ENCODE results near the gene LEMD1. TPM values are rescaled to one million over a fixed set of nuclear protein-coding genes. Genes with fewer than 3 reads are reported as not detected.
A peak's percentile ranks its signal among the peaks of the same experiment; 100 is the strongest.

LEMD1 gene
- polyA plus RNA-seq, 5 donors, result 1.8 to 4.5 (median 3.8) TPM

DNA sequence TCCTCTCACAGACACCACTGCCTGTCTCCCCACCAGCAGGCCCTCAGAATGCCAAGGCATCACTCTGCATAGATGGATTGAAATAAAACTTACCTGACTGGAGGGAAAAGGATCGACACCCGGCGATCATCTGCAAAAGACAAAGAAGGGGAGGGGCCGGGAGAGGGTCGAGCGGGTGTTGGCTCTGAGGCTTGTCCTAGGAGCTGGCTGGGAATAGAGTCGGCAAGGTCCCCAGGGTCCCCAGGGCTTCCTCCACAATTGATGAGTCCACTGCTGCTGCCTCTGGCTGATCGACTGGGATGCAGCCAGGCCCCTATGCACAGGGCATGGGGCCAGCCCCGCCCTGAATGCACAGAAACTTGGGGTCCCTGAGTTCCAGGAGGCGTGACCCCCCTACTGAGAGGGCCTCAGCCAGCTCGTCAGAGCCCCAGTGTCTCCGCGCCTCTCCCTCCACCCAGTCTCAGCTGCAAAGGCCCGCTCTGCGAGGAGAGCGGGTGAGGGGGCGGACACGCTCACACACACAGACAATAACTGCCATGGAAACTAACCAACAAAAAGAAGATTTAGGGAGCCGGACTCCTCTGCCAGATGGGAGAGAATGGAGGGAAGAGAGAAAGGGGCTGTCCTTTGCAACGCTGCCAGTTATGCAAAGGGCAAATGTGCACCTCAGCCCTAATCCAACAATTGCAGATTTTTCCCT, 65.3 kb downstream of the LEMD1 start, which contains the start of gene KLHDC8A:
Gene KLHDC8A (minus strand): TSS at position 483 of the 700 bp plus-strand sequence. CDS start 13,318 bp downstream, outside the sequence.
- peak; percentile 63 to 67 for DNase-seq

DNA sequence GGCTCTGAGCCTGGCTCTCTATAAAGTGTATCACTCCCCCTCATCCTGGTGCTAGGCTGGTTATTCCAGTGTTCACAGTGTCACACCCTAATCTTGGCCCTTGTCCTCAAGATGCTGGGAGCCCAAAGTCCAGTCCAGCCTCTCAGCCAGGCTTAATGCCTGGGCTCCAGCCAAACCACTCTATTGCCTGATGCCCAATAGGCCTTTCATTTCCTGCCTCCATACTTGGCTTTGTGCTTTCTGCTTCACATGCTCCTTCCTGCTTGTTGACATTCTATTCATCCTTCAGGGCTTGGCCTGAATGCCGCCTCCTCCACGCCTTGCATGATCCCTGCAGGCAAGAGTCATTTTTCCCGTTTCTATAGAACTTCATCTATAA, 66.8 kb downstream of the LEMD1 start:
- no peak for DNase-seq

GRCh38 chr1:205354259-205355074, 67.4 kb downstream of the LEMD1 start:
- no peak for DNase-seq

DNA sequence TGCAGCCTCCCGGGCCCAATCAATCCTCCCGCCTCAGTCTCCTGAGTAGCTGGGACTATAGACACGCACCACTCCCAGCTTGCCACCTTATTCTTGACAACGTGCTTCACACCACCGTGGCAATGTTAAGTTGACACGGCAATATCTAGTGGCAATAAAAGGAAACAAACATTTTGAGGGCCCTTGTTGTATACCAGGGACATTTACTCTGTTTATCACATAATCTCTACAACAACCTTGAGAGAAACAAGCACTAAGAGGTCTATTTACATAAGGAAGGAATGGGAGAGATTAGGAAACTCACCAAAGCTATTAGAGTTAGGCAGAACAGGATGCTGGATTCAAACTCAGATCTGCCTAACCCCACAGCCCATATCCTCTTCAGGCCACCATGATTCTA, 68.2 kb downstream of the LEMD1 start:
- no peak for DNase-seq

DNA sequence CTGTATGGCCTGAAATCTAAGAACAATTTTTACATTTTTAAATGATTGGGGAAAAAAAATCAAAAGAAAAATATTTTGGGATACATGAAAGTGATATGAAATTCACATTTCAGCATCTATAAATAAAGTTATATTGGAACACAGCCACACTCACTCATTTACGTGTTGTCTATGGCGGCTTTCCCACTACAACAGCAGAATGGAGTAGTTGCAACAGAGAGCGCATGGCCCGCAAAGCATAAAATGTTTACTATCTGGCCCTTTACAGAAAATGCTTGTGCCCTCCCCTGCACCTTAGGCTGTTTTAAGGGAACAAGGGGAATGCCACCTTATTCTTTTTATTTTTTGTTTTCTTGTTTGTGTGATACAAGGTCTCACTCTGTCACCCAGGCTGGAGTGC, 68.7 kb downstream of the LEMD1 start:
- DNase-seq, result no peak

DNA sequence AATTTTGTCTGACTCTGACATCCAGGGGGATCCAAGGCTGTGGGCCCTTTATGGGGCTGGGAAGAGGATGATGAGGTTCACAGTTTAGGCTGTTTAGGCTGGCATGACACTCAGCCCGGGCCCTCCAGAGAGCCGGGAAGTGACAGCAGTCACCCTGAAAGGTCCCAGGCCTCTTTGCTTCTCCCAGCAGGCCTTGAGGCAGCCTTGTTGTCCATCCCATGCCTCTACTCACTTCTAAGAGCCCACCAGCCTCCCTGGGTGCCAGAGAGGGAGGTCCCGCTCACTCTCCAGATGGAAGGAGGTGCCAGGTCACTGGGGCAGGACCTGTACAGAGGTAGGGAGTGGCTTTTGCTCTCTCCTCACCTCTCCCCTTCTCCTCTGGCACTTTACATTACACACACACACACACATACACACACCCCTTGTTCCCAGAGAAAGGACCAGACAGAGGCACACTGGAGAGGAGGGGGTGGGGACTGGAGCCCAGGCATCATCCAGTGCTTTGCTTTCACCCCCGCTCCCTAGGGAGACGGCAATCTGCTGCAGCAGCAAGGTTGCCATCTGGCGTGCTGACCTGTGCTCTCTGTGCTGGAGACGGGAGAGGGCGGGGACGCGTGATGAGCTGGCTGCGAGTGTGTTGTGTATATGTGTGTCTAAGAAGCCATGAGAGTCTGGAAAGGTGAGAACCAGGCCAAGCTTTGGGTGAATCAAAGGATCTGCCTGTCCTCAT, 69.7 kb downstream of the LEMD1 start:
- DNase-seq, result no peak

DNA sequence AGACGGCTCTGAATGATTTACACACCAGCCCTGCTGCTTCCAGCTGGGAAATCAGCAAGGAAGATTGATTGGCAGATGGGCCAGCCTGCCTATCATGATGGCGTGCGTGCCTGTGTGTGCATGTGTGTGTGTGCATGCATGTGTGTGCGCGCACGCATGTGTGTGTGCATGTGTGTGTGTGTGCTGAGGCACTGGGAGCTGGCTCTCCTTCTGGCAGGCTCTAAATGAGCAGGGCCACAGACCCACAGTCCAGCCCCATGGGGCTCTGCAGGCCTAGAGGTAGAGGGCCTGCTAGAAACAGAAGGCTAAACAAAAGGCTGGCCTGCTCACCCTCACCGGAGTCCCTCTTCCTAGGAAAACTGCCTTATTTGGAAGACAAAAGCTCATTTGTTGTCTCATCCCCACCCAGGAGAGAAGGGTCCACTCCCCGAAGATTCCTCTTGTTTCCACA, 71.1 kb downstream of the LEMD1 start:
- DNase-seq, result no peak

DNA sequence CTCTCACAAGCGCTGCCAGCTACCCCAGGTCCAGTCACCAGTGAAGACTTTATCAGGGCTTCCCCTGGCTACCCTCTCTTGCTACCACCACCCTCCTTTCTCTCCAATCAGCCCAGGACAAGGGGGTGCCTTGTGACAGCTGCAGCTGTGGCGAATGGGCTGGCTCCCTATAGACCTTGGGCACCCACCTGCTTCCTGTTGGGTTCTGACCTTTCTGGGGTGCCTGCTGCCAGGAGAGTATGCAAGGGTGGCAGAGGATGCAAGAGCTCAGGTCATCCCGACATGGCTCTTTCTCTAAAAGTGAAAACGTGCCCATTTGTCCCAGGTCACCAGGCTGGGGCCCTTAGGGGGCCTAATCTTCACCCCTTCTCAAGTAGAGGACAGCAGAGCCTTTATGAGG, 71.7 kb downstream of the LEMD1 start:
- no peak for DNase-seq

- DNase-seq, result no peak
Observed at GRCh38 chr1:205348554-205349487, 73.0 kb downstream of the LEMD1 start.

DNA sequence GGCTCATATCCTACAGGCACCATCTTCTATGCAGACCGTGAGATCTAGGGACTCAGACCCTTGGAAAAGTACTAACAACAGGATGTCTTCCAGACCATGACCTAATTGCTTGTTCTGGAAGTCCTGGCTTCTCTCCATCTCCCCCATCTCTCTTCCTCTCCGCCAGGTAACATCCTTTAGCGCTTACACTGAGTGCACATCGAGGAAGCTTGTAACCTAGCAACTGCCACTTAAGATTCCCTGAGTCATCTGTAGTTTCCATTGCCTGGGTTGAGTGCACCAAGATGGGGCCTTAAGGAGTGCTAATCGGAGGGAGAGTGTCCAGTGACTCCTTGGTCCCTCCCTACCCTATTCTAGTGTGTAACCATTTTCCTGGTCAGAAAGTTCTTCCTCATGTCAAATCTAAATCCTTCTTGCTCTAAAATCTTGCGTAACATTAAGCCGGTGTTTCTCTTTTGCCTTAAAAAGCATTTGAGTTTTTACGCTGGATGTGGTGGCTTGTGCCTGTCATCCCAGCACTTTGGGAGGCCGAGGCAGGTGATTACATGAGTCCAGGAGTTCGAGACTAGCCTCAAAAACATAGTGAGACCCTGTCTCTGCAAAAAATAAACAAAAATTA, 74.8 kb downstream of the LEMD1 start:
- DNase-seq, result no peak

DNA sequence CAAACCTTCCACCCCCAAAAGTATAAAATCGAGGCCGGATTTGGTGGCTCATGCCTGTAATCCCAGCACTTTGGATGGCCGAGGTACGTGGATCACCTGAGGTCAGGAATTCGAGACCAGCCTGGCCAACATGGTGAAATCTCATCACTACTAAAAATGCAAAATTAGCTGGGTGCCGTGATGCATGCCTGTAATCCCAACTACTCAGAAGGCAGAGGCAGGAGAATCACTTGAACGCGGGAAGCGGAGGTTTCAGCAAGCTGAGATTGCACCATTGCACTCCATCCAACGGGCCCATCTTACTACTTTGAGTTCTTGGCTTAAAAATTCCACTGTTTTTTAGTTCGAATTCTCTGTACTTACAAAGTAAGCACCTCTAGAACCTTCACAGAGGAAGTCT, 76.1 kb downstream of the LEMD1 start:
- DNase-seq, result no peak

DNA sequence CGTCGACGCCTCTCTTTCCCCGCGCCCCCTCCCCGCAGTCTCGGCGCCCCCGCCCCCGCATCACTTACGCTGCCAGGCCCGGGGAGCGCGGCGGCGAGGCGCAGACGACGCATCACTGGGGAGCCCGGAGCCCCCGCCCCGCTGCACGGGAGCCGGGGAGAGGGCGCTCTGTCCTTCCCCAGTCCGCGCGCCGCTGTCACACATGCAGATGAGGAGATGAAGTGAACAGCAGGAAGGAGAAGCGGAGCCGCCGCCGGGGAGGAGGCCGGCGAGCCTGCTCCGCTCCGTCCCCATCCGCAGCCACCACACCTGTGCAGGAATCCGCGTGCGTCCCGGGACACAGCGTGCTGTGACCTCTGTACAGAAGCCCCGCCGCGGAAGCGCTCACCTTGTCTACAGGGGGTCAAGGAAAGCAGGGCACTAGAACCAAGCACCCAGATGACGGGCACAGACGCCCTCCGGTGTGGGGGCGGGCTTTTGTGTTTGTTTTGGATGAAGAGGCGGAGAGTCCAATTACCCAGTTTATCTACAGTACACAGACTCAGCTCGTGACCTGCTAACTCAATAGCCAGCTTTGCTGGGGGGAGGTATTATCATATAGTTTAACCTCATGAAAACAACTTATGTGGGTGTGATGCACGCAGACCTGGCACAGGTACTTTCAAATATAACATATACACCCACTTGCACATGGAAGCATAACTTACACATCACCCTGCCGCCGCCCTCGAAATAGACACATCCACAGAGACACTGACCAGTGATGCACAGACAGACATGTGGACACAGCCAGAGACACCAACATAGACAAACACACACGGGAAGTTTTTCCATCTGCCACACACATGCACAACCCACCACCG, 77.6 kb downstream of the LEMD1 start:
- DNase-seq, result no peak

DNA sequence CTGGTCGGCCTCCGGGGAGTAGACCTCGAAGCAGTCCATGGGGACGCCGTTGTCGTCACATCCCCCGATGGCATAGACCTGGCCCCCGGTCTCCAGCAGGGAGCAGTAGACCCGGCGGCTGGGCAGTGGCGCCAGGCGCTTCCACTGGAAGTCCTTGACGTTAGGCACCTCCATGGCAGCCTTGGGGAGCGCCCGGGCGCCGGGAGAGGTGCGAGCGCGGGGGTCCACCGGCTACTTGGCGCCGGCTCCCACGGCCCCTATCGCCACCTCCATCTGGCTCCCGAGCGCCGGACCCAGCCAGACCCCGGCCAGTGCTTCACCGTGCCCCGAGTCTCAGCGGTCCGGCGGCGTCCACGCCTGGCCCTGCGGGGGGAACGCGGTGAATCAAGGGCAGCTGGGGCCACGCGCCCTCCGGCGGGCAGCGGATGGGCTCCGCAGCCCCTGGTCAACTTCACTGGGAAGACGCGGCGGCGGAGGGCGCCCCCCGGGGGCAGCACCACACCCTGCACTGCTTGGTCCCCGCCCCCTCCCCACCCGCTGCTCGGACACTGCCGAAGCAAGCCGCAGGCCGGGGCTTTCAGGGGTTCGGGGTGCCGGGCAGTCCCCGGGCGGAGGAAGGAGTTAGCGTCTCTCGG, 78.3 kb downstream of the LEMD1 start:
- no peak for DNase-seq

DNA sequence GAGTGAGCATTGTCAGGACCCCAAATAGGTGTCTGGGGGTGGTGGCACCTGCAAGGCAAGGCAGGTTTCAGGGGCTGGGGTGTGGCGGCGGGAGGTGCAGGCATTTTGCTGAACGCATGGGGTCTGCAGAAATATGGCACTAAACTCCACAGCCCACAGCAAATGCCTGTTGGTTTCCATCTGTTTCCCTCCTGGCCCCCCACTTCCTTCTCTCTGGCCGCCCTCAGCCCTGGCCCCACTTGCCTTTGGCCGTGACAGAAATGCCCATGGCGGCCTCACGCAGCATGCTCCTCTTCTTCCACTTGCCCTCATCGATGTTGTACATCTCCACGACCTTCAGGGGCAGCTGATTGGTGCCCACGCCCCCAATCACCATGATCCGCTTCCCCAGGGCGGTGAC, 78.9 kb downstream of the LEMD1 start:
- no peak for DNase-seq

- DNase-seq, result no peak
Observed at GRCh38 chr1:205340676-205341075, 81.2 kb downstream of the LEMD1 start.

DNA sequence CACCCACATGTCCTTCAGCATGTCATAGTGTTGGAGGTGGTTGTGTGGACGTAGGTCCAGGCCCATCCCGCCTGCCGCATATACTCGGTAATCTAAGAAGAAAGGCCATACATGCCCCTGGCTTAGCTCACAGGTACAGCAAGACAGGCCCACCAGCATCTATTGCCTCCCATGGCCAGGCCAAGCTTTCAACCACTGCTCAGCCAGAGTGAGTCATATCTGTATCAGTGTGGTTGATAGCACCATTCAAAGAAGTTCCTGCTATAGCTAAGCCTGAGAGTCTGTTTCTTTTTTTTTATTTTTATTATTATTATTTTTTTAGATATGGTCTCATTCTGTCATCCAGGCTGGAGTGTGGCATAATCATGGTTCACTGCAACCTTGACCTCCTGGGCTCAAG, 82.1 kb downstream of the LEMD1 start:
- no peak for DNase-seq

DNA sequence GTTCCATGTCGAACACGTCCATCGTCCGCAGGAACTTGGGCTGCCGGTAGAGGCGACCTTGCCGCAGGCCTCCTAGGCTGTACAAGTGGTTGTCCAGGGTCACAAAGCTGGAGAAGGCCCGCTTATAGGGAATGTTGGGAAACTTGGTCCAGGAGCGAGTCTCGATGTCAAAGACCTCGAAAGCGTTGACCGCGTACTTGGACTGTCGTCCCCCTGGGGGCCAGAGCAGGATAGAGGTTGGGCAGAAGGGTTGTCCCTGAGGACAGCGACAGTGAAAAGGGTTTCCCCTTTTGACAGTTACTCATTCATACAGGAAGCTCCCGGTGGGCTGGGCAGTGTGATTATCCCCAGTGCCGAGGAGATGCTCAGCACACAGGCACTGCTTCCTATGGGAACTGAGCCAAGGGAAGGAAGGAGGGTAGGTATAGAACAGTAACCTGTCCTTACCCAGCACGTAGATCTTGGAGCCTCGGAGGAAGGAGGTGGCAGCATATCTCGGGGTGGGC, 82.6 kb downstream of the LEMD1 start:
- DNase-seq, result no peak

DNA sequence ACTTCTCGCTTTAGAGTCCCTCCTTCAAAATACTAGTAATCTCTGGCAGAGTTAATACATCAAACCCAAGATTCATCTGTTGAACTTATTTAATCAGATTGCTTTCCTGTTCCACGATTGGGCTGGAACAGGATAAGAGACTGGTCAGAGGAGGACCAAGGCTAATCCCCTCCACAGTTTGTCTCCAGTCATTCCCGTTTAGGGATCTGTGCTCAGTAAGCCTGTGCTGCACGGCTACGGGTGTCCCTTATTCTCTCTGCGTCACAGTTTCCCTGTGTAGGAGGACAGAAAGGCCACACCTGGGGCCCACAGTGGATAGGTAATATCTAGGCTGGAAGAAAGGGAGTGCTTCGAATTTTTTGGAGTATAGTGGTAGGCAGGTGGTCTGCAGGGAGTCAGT, 83.8 kb downstream of the LEMD1 start:
- DNase-seq, result no peak

GRCh38 chr1:205337481-205337880, 84.4 kb downstream of the LEMD1 start:
- no peak for DNase-seq

Data from right lung (tissue), 5 donors.